Hippocampal formation (tissue), 2 donors: ENCODE data around the gene TAS2R16.
"Not testable (repeated sequence)": the region's sequence is repeated elsewhere in the genome, so short reads cannot be mapped to it uniquely, and the experiment has no call there.

ENCODE experiments used
- DNase-seq, 2 donors: peaks; one replicate each; lab custom pipeline; 2025; lab: John Stamatoyannopoulos, UW

Gene TAS2R16

GRCh38 chr7:122972056-122972455, 23.4 kb downstream of the TAS2R16 start:
- no peak for DNase-seq

GRCh38 chr7:122970740-122971725, 24.5 kb downstream of the TAS2R16 start:
- DNase-seq, result no peak

GRCh38 chr7:122968389-122968788, 27.1 kb downstream of the TAS2R16 start:
- DNase-seq, result no peak

GRCh38 chr7:122965306-122965705, 30.2 kb downstream of the TAS2R16 start:
- no peak for DNase-seq

GRCh38 chr7:122953678-122954077, 41.8 kb downstream of the TAS2R16 start:
- not testable (repeated sequence) for DNase-seq

- DNase-seq, result no peak
Measured at GRCh38 chr7:122951006-122951405, 44.5 kb downstream of the TAS2R16 start.

GRCh38 chr7:122949186-122949585, 46.3 kb downstream of the TAS2R16 start:
- no peak for DNase-seq
